MCF 10A (cell line): ENCODE measurements around the gene PTH2. TPM values are rescaled to one million over a fixed set of nuclear protein-coding genes. Genes with fewer than 3 reads are reported as not detected.

Source experiments
- total RNA-seq: library from RNA; stranded (reverse); gene quantifications from 2 replicates; pipeline ENCODE4 v1.2.3, GENCODE V29; 2022

PTH2 gene
- total RNA-seq, 1 experiment from 2014 or later = not detected

Other genes with a start within 250 kb of the PTH2 start
- gene SLC6A16, start 98.2 kb downstream of the PTH2 start, total RNA-seq = 0.39 TPM in 1 of 2 replicates, not detected in the other
- not detected in 2 replicates for gene CD37, start 88.0 kb downstream of the PTH2 start, total RNA-seq
- 3.5 and 6.2 TPM in 2 replicates for gene TEAD2, start 61.0 kb downstream of the PTH2 start, total RNA-seq
- 0.56 TPM in 1 of 2 replicates, not detected in the other for gene DKKL1, start 59.6 kb downstream of the PTH2 start, total RNA-seq
- gene KASH5, start 35.2 kb downstream of the PTH2 start, total RNA-seq = not detected in 2 replicates
- not detected in 2 replicates for gene GFY, start 1.9 kb upstream of the PTH2 start, total RNA-seq
- gene SLC17A7, start 18.1 kb upstream of the PTH2 start, total RNA-seq = not detected in 2 replicates
- 86.3 and 116 TPM in 2 replicates for gene PIH1D1, start 28.4 kb upstream of the PTH2 start, total RNA-seq
- 28.4 and 34.2 TPM in 2 replicates for gene ALDH16A1, start 29.8 kb upstream of the PTH2 start, total RNA-seq
- 1.5 and 3.6 TPM in 2 replicates for gene FLT3LG, start 50.8 kb upstream of the PTH2 start, total RNA-seq
- gene RPL13A, start 64.2 kb upstream of the PTH2 start, total RNA-seq = 3,716 and 3,819 TPM in 2 replicates
- 2,096 and 2,306 TPM in 2 replicates for gene RPS11, start 73.0 kb upstream of the PTH2 start, total RNA-seq
- gene FCGRT, start 89.2 kb upstream of the PTH2 start, total RNA-seq = not detected in 2 replicates
- not detected in 2 replicates for gene RCN3, start 104.6 kb upstream of the PTH2 start, total RNA-seq
- gene NOSIP, start 157.1 kb upstream of the PTH2 start, total RNA-seq = 54.4 and 57.9 TPM in 2 replicates
- gene PRRG2, start 157.9 kb upstream of the PTH2 start, total RNA-seq = 3.9 and 4.7 TPM in 2 replicates
- 19.0 and 20.2 TPM in 2 replicates for gene PRR12, start 167.7 kb upstream of the PTH2 start, total RNA-seq
- 37.6 and 56.5 TPM in 2 replicates for gene RRAS, start 216.7 kb upstream of the PTH2 start, total RNA-seq
- 81.3 and 101 TPM in 2 replicates for gene SCAF1, start 218.8 kb upstream of the PTH2 start, total RNA-seq
- gene IRF3, start 242.4 kb upstream of the PTH2 start, total RNA-seq = 65.6 and 82.2 TPM in 2 replicates
- 29.4 and 36.0 TPM in 2 replicates for gene BCL2L12, start 242.5 kb upstream of the PTH2 start, total RNA-seq